Tongue (tissue), 3 donors: ENCODE data around the gene SCLT1. TPM values are rescaled to one million over a fixed set of nuclear protein-coding genes. Genes with fewer than 3 reads are reported as not detected.

Experiments used
- DNase-seq: peaks from one replicate; pipeline ENCODE4 v3.0.0-alpha.2; 2015
- small RNA-seq: library from RNA; depleted of rRNA; stranded (forward); fragments of <200 nt; gene quantifications from one replicate; pipeline ENCODE3, GENCODE V24; 2014; ENCODE audit warnings: low replicate concordance
- total RNA-seq: library from RNA; depleted of rRNA; stranded (reverse); fragments of >200 nt; gene quantifications from one replicate; pipeline ENCODE4 v1.2.3, GENCODE V29; 2014

Gene SCLT1
- total RNA-seq, 1 donor from 2014 or later = 25.8 TPM

- DNase-seq = no peak
Observed at GRCh38 chr4:128840711-128841318, 252.5 kb downstream of the SCLT1 start.

- no peak for DNase-seq
Observed at GRCh38 chr4:128837679-128838078, 255.7 kb downstream of the SCLT1 start.

DNA sequence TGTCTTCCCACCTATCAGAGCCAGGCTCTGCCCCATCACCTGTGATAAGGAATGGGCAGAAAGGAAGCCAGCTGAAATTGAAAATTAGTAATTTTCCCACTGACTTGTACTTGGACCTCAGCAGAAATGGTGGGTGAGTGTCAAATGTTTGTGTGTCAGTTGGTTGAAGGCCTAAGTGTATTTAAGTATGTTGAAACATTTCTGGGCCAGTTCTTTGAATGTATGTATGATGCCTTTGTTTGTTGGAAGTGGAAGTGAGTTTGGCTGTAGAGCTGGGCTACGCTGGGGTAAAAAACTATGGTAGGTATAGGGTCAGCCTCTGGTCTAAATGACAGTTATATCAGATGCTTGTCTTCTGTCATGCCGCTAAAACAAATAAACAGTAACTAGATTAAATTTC lies 256.1 kb downstream of the SCLT1 start:
- no peak for DNase-seq

DNA sequence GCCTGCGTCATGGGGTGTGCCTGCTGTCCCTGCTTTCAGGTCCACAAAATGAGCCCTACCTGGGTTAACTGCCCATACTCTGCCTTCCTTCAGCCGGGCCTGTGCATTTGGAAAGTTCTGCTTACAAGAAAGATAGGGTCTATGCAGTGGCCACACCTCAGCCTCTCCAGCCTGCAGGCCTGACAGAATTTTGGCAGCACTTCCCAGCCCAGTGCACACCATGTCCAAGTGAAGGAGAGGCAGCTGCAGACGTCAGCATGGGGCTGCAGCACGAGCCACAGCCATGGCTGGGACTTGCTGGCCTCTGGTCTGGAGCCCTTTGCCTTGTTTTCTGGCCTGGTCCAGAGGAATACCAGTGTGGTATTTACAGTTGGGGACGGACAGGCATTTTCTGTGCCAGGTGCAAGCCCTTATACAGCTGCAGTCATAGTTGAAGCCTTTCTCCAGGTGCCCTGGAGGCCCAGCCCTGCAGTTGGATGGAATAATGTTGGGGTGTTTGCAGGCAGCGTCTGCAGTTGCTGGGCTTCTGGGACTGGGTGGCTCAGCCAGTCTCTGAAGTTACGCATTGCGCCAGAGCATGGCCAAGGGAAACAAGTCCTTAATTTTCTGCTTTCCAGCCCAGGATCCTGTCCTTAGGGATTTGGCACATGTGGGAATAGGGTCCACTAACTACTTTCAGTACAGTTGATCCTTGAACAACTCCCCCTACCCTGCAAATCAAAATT lies 257.7 kb downstream of the SCLT1 start:
- DNase-seq = peak; percentile 80

Small RNA genes within 50 kb of the gene (small RNA-seq; reads per million reads assigned to genes)
- not detected for gene AC093826.2

Other genes with a start within 250 kb of the SCLT1 start
- gene C4orf33, start 2.6 kb upstream of the SCLT1 start, total RNA-seq = 14.8 TPM